Measurements from ENCODE around the gene C5orf46. TPM values are rescaled to one million over a fixed set of nuclear protein-coding genes. Genes with fewer than 3 reads are reported as not detected.

The C5orf46 gene
- total RNA-seq, 1 experiment from 2014 or later: 78.7 TPM

DNA sequence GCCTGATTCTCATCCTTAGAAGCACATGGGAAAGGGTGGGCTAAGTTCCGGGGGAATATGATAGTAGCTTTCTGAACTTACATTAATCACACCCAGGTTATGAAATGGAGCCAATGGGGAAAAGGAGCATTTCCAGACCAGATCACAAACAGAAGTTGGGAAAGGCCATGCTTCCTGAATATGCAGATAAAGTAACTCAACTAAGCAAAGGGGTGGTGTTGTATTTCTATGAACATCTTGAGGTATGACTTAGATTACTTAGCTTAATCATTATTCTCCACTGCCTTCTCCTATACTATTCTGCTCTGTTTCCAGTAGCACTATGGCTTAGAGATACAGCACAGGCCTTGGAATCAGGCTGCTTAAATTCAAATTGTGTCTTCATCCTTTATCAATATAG is 10.5 kb downstream of the C5orf46 start:
- Histone ChIP-seq H3K9me3 (ENCODE audit: low read length) (no peaks in the 10 kb centered on the region), H3K4me2 (ENCODE audit: low read length) (no peak overlapping the region), H3K9ac (ENCODE audit: low read length) (no peak overlapping the region), H3F3A (ENCODE audit: low read length, unreplicated experiment) (peaks cover 43% of the 10 kb centered on the region), H3K4me3 (ENCODE audit: low read length) (no peak overlapping the region), H4K20me1 (ENCODE audit: low read length) (no peaks in the 10 kb centered on the region), H3K79me2 (ENCODE audit: low read length) (peaks cover 51% of the 10 kb centered on the region), H3K27me3 (ENCODE audit: low read length) (no peaks in the 10 kb centered on the region), H3K27ac (ENCODE audit: low read length) (peak overlapping the region; percentile 97), H3K36me3 (ENCODE audit: low read depth, low read length) (peaks cover 63% of the 10 kb centered on the region), H3K9me2 (replicated peaks; ENCODE audit: low read length) (no peaks in the 10 kb centered on the region), H2AFZ (ENCODE audit: low read length) (no peak overlapping the region), H3K4me1 (ENCODE audit: insufficient read depth, low read length) (peaks cover 93% of the 10 kb centered on the region)
- intact Hi-C loops (cut with micrococcal nuclease): loop anchor here (10.0 kb wide), 1 partner anchor 1079 kb away; no protein-coding TSS in a partner anchor
- TF ChIP-seq EZH2phosphoT487 (IDR thresholded peaks at IDR 0.05; ENCODE audit: borderline replicate concordance, low read length): no peak
- TF ChIP-seq, protein P1, sequence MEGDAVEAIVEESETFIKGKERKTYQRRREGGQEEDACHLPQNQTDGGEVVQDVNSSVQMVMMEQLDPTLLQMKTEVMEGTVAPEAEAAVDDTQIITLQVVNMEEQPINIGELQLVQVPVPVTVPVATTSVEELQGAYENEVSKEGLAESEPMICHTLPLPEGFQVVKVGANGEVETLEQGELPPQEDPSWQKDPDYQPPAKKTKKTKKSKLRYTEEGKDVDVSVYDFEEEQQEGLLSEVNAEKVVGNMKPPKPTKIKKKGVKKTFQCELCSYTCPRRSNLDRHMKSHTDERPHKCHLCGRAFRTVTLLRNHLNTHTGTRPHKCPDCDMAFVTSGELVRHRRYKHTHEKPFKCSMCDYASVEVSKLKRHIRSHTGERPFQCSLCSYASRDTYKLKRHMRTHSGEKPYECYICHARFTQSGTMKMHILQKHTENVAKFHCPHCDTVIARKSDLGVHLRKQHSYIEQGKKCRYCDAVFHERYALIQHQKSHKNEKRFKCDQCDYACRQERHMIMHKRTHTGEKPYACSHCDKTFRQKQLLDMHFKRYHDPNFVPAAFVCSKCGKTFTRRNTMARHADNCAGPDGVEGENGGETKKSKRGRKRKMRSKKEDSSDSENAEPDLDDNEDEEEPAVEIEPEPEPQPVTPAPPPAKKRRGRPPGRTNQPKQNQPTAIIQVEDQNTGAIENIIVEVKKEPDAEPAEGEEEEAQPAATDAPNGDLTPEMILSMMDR (conservative IDR thresholded peaks at IDR 0.05; ENCODE audit: low read depth, low read length): no peak
- TF ChIP-seq EZH2 (IDR thresholded peaks at IDR 0.05; ENCODE audit: low read length, unreplicated experiment): no peak
- no peak for ATAC-seq
- peak; percentile 53 for DNase-seq
- CTCF ChIA-PET: no interaction called here
- POLR2A ChIA-PET (ENCODE audit: unreplicated experiment): interaction anchor here (0.7 kb wide), 1 partner anchor 22 kb away, joined by 3 read pairs; no protein-coding TSS in a partner anchor
- BruUV-seq (replicated peaks): no TSS peak

DNA sequence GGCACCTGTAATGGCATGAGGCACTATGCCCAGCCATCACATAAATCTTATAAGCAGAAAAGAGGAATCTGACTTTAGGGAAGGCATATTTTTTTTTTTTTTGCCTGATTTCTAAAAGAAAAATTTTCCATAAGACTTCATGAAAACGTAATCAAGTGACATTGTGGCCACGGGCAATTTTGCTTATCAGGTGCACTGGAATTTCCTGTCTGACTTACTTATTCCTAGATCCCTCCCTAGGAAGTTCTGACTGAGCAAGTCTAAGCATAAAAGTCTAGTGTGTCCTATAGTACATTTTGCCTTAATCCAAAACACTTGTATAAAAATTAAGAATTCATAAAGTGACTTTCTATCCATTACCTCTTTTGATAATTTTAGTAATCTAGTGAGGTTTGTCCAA is 12.5 kb downstream of the C5orf46 start:
- peak overlapping the region; percentile 97 for H3K27ac ChIP-seq (ENCODE audit: low read length)
- no peaks in the 10 kb centered on the region for H3K9me2 ChIP-seq (replicated peaks; ENCODE audit: low read length)
- TF ChIP-seq EZH2phosphoT487 (IDR thresholded peaks at IDR 0.05; ENCODE audit: borderline replicate concordance, low read length) (no peak), EZH2 (IDR thresholded peaks at IDR 0.05; ENCODE audit: low read length, unreplicated experiment) (no peak)
- TF ChIP-seq, protein P1 (conservative IDR thresholded peaks at IDR 0.05; ENCODE audit: low read depth, low read length): no peak
- H3K36me3 ChIP-seq (ENCODE audit: low read depth, low read length): peaks cover 68% of the 10 kb centered on the region
- no peaks in the 10 kb centered on the region for H4K20me1 ChIP-seq (ENCODE audit: low read length)
- H3K27me3 ChIP-seq (ENCODE audit: low read length): no peaks in the 10 kb centered on the region
- intact Hi-C loops (cut with micrococcal nuclease): loop anchor here (2.0 to 10.0 kb wide), 2 partner anchors 59 to 1081 kb away; no protein-coding TSS in a partner anchor
- ATAC-seq (peak; percentile 7), DNase-seq (peak; percentile 83)
- ChIA-PET POLR2A (ENCODE audit: unreplicated experiment) (interaction anchor here (0.7 kb wide), 1 partner anchor 25 kb away, joined by 17 read pairs; no protein-coding TSS in a partner anchor), CTCF (no interaction called here)
- H3K9ac ChIP-seq (ENCODE audit: low read length): peak overlapping the region; percentile 85
- BruUV-seq (replicated peaks): no TSS peak
- H3K4me2 ChIP-seq (ENCODE audit: low read length): peak overlapping the region; percentile 23
- H2AFZ ChIP-seq (ENCODE audit: low read length): no peak overlapping the region
- H3F3A ChIP-seq (ENCODE audit: low read length, unreplicated experiment): peaks cover 26% of the 10 kb centered on the region
- no peaks in the 10 kb centered on the region for H3K9me3 ChIP-seq (ENCODE audit: low read length)
- peaks cover 54% of the 10 kb centered on the region for H3K79me2 ChIP-seq (ENCODE audit: low read length)
- H3K4me3 ChIP-seq (ENCODE audit: low read length): no peak overlapping the region
- peaks cover 92% of the 10 kb centered on the region for H3K4me1 ChIP-seq (ENCODE audit: insufficient read depth, low read length)

DNA sequence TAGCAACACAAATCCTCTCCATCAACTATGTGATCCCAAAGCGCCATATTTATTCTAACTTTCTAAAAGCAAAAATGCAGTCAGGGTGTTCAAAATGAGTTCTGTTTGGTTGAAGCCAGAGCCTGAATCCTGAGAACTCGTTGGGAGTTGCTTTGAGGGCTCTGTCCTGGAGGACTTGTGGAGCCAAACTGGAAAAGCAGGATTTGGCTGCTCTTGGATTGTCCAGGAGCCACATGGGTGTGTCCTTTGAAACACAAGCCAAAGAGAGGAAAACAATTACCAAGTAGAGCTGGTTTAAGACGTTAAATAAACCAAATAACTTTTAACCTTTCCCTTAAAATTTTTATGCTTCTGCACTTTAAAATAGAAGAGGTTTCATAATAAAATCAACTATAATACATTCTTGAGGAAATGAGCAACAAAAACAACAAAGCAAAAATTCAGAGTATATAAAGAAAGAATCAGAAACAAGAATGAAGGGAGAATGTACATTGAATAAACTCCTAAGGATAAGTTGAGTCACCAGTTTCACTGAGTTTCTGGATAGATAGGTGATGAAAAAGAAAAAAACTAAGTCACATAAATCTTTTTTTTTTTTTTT is 13.5 kb downstream of the C5orf46 start:
- intact Hi-C loops (cut with micrococcal nuclease): loop anchor here (1.0 to 10.0 kb wide), 3 partner anchors 26 to 1082 kb away; no protein-coding TSS in a partner anchor
- Histone ChIP-seq H3K79me2 (ENCODE audit: low read length) (peaks cover 47% of the 10 kb centered on the region), H3K9me2 (replicated peaks; ENCODE audit: low read length) (no peaks in the 10 kb centered on the region), H3K9me3 (ENCODE audit: low read length) (no peaks in the 10 kb centered on the region), H3K9ac (ENCODE audit: low read length) (peak overlapping the region; percentile 85), H3K4me1 (ENCODE audit: insufficient read depth, low read length) (peaks cover 93% of the 10 kb centered on the region), H3K4me3 (ENCODE audit: low read length) (no peak overlapping the region), H3K36me3 (ENCODE audit: low read depth, low read length) (peaks cover 60% of the 10 kb centered on the region), H4K20me1 (ENCODE audit: low read length) (no peaks in the 10 kb centered on the region), H3K4me2 (ENCODE audit: low read length) (peak overlapping the region; percentile 23), H2AFZ (ENCODE audit: low read length) (no peak overlapping the region), H3K27me3 (ENCODE audit: low read length) (no peaks in the 10 kb centered on the region), H3K27ac (ENCODE audit: low read length) (peak overlapping the region; percentile 97), H3F3A (ENCODE audit: low read length, unreplicated experiment) (peaks cover 18% of the 10 kb centered on the region)
- DNase-seq: peak; percentile 99
- ChIA-PET POLR2A (ENCODE audit: unreplicated experiment) (interaction anchor here (0.5 kb wide), 1 partner anchor 48 kb away, joined by 4 read pairs; no protein-coding TSS in a partner anchor), CTCF (no interaction called here)
- TF ChIP-seq EZH2phosphoT487 (IDR thresholded peaks at IDR 0.05; ENCODE audit: borderline replicate concordance, low read length) (no peak), EZH2 (IDR thresholded peaks at IDR 0.05; ENCODE audit: low read length, unreplicated experiment) (no peak)
- TF ChIP-seq, protein P1 (conservative IDR thresholded peaks at IDR 0.05; ENCODE audit: low read depth, low read length): no peak
- peak; percentile 78 for ATAC-seq
- BruUV-seq (replicated peaks): no TSS peak

Measured in PC-3 (cell line).